Subcutaneous adipose tissue (tissue), 4 donors: ENCODE measurements around the gene G6PC1. TPM values are rescaled to one million over a fixed set of nuclear protein-coding genes. Genes with fewer than 3 reads are reported as not detected.

Experiments used
- CTCF ChIP-seq: fragments of 450-650 bp; IDR thresholded peaks from one replicate; pipeline ENCODE4 v1.5.1; 2016; ENCODE audit warnings: low read depth, mild to moderate bottlenecking, control low read depth, antibody characterized with exemption, moderate library complexity
- total RNA-seq, 4 donors: library from RNA; depleted of rRNA; stranded (reverse); fragments of >200 nt; gene quantifications; one replicate each; pipeline ENCODE4 v1.1.0, GENCODE V29; 2016

The G6PC1 gene
- not detected for total RNA-seq

- TF ChIP-seq CTCF = no peak
Observed at GRCh38 chr17:42900460-42901331, at the start of gene G6PC1. G6PC1 (plus strand) TSS chr17:42900799; CDS start chr17:42900877, 78 bp downstream.

- no peak for TF ChIP-seq CTCF
Observed at GRCh38 chr17:42850954-42851353, 49.6 kb upstream of the G6PC1 start, which contains the start of gene AOC3. AOC3 (plus strand) TSS chr17:42851199; CDS start chr17:42851344, 145 bp downstream.

GRCh38 chr17:42852351-42852750 is 48.2 kb upstream of the G6PC1 start:
- no peak for TF ChIP-seq CTCF

- TF ChIP-seq CTCF = no peak
Observed at GRCh38 chr17:42853004-42853403, 47.6 kb upstream of the G6PC1 start.

- TF ChIP-seq CTCF = no peak
Observed at GRCh38 chr17:42853597-42853967, 47.0 kb upstream of the G6PC1 start.

GRCh38 chr17:42853968-42854790 is 46.4 kb upstream of the G6PC1 start:
- TF ChIP-seq CTCF = no peak

- no peak for TF ChIP-seq CTCF
Observed at GRCh38 chr17:42855048-42855596, 45.5 kb upstream of the G6PC1 start.
